Ovary (tissue), 9 donors: Measurements from ENCODE around the gene KAT5. TPM values are rescaled to one million over a fixed set of nuclear protein-coding genes. Genes with fewer than 3 reads are reported as not detected.

Source experiments
- DNase-seq, 5 donors: peaks; one replicate each; pipeline ENCODE4 v3.0.0-alpha.2; 2019 to 2020
- H3K27ac ChIP-seq, 2 donors: fragments of 200-600 bp; one replicate each; pipeline versions ENCODE4 v1.5.1 to v1.8.0; 2019 to 2022
- H3K27me3 ChIP-seq: fragments of 200-600 bp; one replicate; pipeline ENCODE4 v1.8.0; 2022
- H3K36me3 ChIP-seq: fragments of 200-600 bp; sonication (generic); one replicate; pipeline ENCODE4 v1.5.1; 2019
- H3K4me1 ChIP-seq: one replicate; pipeline ENCODE4 v1.8.1; 2013; ENCODE audit warnings: mild to moderate bottlenecking, moderate library complexity; ENCODE audit not compliant: insufficient read depth
- H3K4me3 ChIP-seq: fragments of 200-600 bp; sonication (generic); one replicate; pipeline ENCODE4 v1.5.1; 2017
- H3K9me3 ChIP-seq, 2 donors: fragments of 200-600 bp in 1 of 2; sonication (generic) in 1 of 2; one replicate each; pipeline versions ENCODE4 v1.5.1 to v1.8.1; 2013 to 2019; ENCODE audit warnings: mild to moderate bottlenecking in 1 of 2, moderate library complexity in 1 of 2
- EP300 ChIP-seq: sonication (generic); formaldehyde crosslinking; IDR thresholded peaks from one replicate; pipeline ENCODE4 v1.6.1; 2017; ENCODE audit warnings: antibody characterized with exemption
- POLR2A ChIP-seq: fragments of 450-650 bp; IDR thresholded peaks from one replicate; pipeline ENCODE4 v1.6.1; 2017; ENCODE audit warnings: antibody characterized with exemption, mild to moderate bottlenecking, moderate library complexity
- WGBS, 3 donors: extraction: QIAGEN DNeasy Blood & Tissue Kit in 1 of 3; methylation state at CpG; one replicate each; pipeline versions ENCODE4 v1.1.5 to v1.1.7; 2013 to 2017; 5-methylcytosine and 5-hydroxymethylcytosine counted together
- intact Hi-C, 4 donors: fragments of 100-400 bp; cut with DNase I; formaldehyde crosslinking; loops; one replicate each; pipeline versions ENCODE4 v1.11.0 to v1.15.1; 2022 to 2023
- polyA plus RNA-seq, 2 donors: library from polyadenylated mRNA; stranded (reverse); fragments of 200-250 nt in 1 of 2; fragments of 350-450 nt in 1 of 2; fragmentation: Illumina TruSeq in 1 of 2; extraction: RNeasy Lipid Tissue Mini Kit (QIAGEN cat#74804) in 1 of 2; gene quantifications; one replicate each; pipeline ENCODE4 v1.2.3, GENCODE V29; 2013 to 2014
- total RNA-seq, 7 donors: library from RNA; depleted of rRNA in 2 of 7; stranded (reverse); fragments of >200 nt in 2 of 7; fragmentation: NEBNext Ultra II Directional in 3 of 7; extraction: Animal tissue kit (Norgen Biotek cat#: 25700) in 3 of 7; gene quantifications; one replicate each; pipeline versions ENCODE4 v1.1.0 to v1.2.4, GENCODE V29; 2016 to 2023
- TF ChIP-seq, protein P1 (sequence below), 3 donors: fragments of 450-650 bp in 2 of 3; fragments of 200-600 bp in 1 of 3; IDR thresholded peaks; one replicate each; pipeline versions ENCODE4 v1.5.1 to v1.8.0; 2016 to 2022; ENCODE audit warnings: antibody characterized with exemption in 3 of 3, mild to moderate bottlenecking in 1 of 3
- donor health status: DM: no; HTN: no; CAD: no; lungs with moderate emphysema.
- donor health status: DM: no; HTN: no; CAD: no.
- donor health status: Bipolar disorder and iron deficiency.
- donor health status: DM: yes; HTN: yes; CAD: no.
- donor health status: DM: no; HTN: no; CAD: no.
- donor health status: DM: yes; HTN: yes; CAD: no.

KAT5 gene
- total and polyA plus RNA-seq, 9 donors, result 56.1 to 110 (median 67.0) TPM

- H3K4me1 ChIP-seq, result no peaks in the 10 kb centered on the region
- no peaks in the 10 kb centered on the region for H3K9me3 ChIP-seq
- no peak overlapping the region for H3K27ac ChIP-seq
- no peaks in the 10 kb centered on the region for H3K27me3 ChIP-seq
- H3K36me3 ChIP-seq, result no peaks in the 10 kb centered on the region
- intact Hi-C loops, result no loop called here
- no peak overlapping the region for H3K4me3 ChIP-seq
- no peak for DNase-seq
- 79 to 89% (median 84%) methylated on average over 8 of the region's 8 CpGs for WGBS, 3 donors
- TF ChIP-seq POLR2A, result no peak
- TF ChIP-seq, protein P1, sequence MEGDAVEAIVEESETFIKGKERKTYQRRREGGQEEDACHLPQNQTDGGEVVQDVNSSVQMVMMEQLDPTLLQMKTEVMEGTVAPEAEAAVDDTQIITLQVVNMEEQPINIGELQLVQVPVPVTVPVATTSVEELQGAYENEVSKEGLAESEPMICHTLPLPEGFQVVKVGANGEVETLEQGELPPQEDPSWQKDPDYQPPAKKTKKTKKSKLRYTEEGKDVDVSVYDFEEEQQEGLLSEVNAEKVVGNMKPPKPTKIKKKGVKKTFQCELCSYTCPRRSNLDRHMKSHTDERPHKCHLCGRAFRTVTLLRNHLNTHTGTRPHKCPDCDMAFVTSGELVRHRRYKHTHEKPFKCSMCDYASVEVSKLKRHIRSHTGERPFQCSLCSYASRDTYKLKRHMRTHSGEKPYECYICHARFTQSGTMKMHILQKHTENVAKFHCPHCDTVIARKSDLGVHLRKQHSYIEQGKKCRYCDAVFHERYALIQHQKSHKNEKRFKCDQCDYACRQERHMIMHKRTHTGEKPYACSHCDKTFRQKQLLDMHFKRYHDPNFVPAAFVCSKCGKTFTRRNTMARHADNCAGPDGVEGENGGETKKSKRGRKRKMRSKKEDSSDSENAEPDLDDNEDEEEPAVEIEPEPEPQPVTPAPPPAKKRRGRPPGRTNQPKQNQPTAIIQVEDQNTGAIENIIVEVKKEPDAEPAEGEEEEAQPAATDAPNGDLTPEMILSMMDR (IDR thresholded peaks at IDR 0.05), result no peak
- no peak for TF ChIP-seq EP300
These were observed 29.1 kb downstream of the KAT5 start for GRCh38 chr11:65741185-65741584.

DNA sequence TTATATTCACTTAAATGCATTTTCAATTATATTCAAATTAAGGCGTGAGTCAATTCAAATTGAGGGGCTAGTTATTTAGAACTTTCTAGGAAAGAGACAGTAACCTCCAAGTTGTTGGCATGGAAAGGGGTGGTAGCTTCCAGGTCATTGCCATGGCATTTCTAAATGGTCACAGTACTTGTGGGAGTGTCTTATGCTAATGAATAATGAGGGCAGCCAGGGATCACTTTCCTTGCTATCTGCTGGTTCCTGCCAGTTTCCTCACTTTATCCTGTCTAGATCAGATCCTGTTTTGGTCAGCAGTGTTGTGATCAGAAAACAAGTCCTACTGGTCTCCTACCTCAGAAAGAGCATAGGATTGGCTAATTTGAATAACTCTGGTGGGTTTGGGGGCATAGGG lies 30.3 kb downstream of the KAT5 start:
- WGBS, 3 donors, result 75 to 95% (median 85%) methylated on average over 1 of the region's 1 CpG
- Histone ChIP-seq H3K9me3 (no peaks in the 10 kb centered on the region), H3K27me3 (no peaks in the 10 kb centered on the region), H3K36me3 (no peaks in the 10 kb centered on the region), H3K4me3 (no peak overlapping the region), H3K4me1 (no peaks in the 10 kb centered on the region), H3K27ac (no peak overlapping the region)
- no peak for DNase-seq
- intact Hi-C loops, result no loop called here
- TF ChIP-seq POLR2A, result no peak

DNA sequence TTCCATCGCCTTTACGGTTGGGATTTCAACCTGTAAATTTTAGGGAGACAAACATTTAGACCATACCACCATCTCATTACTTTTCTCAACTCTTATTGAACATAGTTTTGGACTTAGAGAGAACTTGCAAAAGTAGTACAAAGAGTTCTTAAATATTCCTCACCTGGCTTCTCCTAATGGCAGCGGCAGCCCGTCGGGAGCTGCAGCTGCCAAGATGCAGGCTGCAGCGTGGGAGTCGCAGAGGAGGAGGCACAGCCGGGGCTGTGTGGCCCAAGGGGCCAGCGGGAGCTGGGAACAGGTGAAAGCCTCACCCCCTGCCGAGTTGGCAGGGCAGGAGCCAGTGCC lies 31.6 kb downstream of the KAT5 start:
- intact Hi-C loops, result no loop called here
- Histone ChIP-seq H3K9me3 (no peaks in the 10 kb centered on the region), H3K27me3 (no peaks in the 10 kb centered on the region), H3K27ac (no peak overlapping the region), H3K4me3 (no peak overlapping the region), H3K36me3 (no peaks in the 10 kb centered on the region), H3K4me1 (no peaks in the 10 kb centered on the region)
- 25 to 44% (median 33%) methylated on average over 10 of the region's 10 CpGs for WGBS, 3 donors
- no peak for DNase-seq
- TF ChIP-seq POLR2A (no peak), EP300 (no peak)
- TF ChIP-seq, protein P1 (IDR thresholded peaks at IDR 0.05), result no peak

DNA sequence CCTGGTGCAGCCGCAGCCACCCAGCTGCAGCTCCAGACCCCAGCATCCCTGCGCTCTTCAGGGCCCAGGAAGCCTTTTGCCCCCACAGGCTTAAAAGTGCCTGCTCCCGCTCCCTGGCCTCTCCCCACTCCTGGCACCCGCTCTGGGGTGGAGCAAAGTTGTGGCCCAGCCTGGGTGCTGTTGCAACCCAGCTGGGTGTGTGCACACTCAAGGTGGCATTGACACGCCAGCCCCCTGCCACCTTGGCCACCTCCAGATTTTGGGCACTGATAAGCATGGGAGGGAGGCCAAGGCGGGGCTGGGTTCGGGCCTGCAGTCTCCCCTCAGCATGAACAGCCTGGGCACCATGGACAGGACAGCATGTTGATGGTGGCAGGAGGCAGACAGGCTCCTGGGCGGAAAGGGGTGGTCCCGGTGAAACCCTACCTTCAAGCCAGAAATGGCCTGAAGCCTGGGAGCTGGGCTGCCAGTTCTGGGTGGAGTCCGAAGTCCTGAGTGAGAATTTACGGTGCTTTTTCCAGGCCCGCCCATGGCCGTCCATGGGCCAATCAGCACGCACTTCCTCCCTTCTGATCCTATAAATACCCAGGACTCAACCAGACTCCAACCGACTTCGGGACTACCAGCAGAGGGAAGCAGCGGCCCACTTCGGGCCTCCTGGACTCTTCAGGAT lies 32.1 kb downstream of the KAT5 start:
- no peaks in the 10 kb centered on the region for H3K9me3 ChIP-seq
- intact Hi-C loops, result no loop called here
- no peak for DNase-seq
- 66 to 79% (median 68%) methylated on average over 15 to 18 of the region's 18 CpGs for WGBS, 3 donors
- H3K27me3 ChIP-seq, result no peaks in the 10 kb centered on the region
- TF ChIP-seq EP300 (no peak), POLR2A (no peak)
- TF ChIP-seq, protein P1 (IDR thresholded peaks at IDR 0.05), result no peak
- H3K36me3 ChIP-seq, result no peaks in the 10 kb centered on the region
- H3K4me1 ChIP-seq, result no peaks in the 10 kb centered on the region
- no peak overlapping the region for H3K27ac ChIP-seq
- H3K4me3 ChIP-seq, result no peak overlapping the region

GRCh38 chr11:65744699-65745042 lies 32.6 kb downstream of the KAT5 start:
- no peaks in the 10 kb centered on the region for H3K9me3 ChIP-seq
- H3K36me3 ChIP-seq, result no peaks in the 10 kb centered on the region
- intact Hi-C loops, result no loop called here
- DNase-seq, result no peak
- H3K27ac ChIP-seq, result no peak overlapping the region
- TF ChIP-seq POLR2A (no peak), EP300 (no peak)
- TF ChIP-seq, protein P1 (IDR thresholded peaks at IDR 0.05), result no peak
- WGBS, 3 donors, result 72 to 80% (median 73%) methylated on average over 8 of the region's 8 CpGs
- no peaks in the 10 kb centered on the region for H3K4me1 ChIP-seq
- no peaks in the 10 kb centered on the region for H3K27me3 ChIP-seq
- no peak overlapping the region for H3K4me3 ChIP-seq
